KOPT-K1 (cell line): ENCODE measurements around the gene ARV1.
"Not testable (repeated sequence)": the region's sequence is repeated elsewhere in the genome, so short reads cannot be mapped to it uniquely, and the experiment has no call there.

ENCODE experiments used
- H3K27ac ChIP-seq: fragments of 200-600 bp; sonication (generic); 2 replicates; pipeline ENCODE4 v1.5.1; 2016; ENCODE audit warnings: antibody characterized with exemption, mild to moderate bottlenecking, low read depth, low read length; ENCODE audit not compliant: poor library complexity, severe bottlenecking
- H3K36me3 ChIP-seq: fragments of 200-600 bp; sonication (generic); 2 replicates; pipeline ENCODE4 v1.5.1; 2017; ENCODE audit warnings: antibody characterized with exemption, mild to moderate bottlenecking, low read length, moderate library complexity; ENCODE audit not compliant: insufficient read depth
- H3K9me3 ChIP-seq: fragments of 200-600 bp; sonication (generic); 2 replicates; pipeline ENCODE4 v1.5.1; 2017; ENCODE audit warnings: antibody characterized with exemption, low read length, mild to moderate bottlenecking; ENCODE audit not compliant: insufficient read depth, poor library complexity, severe bottlenecking

ARV1 gene

GRCh38 chr1:231040019-231040799 is 61.3 kb downstream of the ARV1 start, which contains the start of gene FAM89A:
Gene FAM89A (minus strand): TSS chr1:231040254. CDS start chr1:231040211, 43 bp downstream.
- H3K27ac ChIP-seq, result no peak within 1 kb of the TSS
- no peaks in the 10 kb centered on the region for H3K36me3 ChIP-seq
- peaks cover 11% of the 10 kb centered on the region for H3K9me3 ChIP-seq

GRCh38 chr1:231040800-231041718 is 62.2 kb downstream of the ARV1 start:
- peaks cover 15% of the 10 kb centered on the region for H3K9me3 ChIP-seq
- H3K36me3 ChIP-seq, result no peaks in the 10 kb centered on the region
- no peak overlapping the region for H3K27ac ChIP-seq

DNA sequence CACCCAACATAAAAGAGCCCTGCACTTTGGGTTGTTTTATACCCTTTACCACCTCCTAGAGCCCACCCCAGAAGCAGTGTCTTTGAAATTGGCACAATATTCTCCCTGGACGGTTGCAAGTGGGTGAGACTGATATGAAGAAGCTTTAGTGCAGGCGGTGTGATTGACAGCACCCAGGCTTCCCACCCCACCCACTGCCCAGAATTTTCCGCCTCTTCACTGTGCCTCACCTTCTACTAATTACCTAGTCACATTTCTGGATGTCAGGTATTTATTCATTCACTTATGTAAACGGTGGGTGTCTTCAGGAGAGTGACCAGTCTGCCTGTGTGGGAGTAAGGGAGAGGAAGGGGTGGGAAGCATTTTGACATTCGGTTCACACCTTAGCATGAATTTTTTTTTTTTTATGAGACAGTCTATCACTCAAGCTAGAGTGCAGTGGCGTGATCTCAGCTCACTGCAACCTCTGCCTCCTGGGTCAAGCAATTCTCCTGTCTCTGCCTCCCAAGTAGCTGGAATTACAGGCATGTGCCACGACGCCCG is 62.9 kb downstream of the ARV1 start:
- Histone ChIP-seq H3K27ac (no peak overlapping the region), H3K36me3 (no peaks in the 10 kb centered on the region), H3K9me3 (peaks cover 15% of the 10 kb centered on the region)

- Histone ChIP-seq H3K36me3 (no peaks in the 10 kb centered on the region), H3K9me3 (peaks cover 15% of the 10 kb centered on the region), H3K27ac (no peak overlapping the region)
Observed at GRCh38 chr1:231044588-231044987, 65.7 kb downstream of the ARV1 start.

GRCh38 chr1:231045286-231045685 is 66.4 kb downstream of the ARV1 start:
- Histone ChIP-seq H3K36me3 (no peaks in the 10 kb centered on the region), H3K27ac (no peak overlapping the region), H3K9me3 (peaks cover 15% of the 10 kb centered on the region)

DNA sequence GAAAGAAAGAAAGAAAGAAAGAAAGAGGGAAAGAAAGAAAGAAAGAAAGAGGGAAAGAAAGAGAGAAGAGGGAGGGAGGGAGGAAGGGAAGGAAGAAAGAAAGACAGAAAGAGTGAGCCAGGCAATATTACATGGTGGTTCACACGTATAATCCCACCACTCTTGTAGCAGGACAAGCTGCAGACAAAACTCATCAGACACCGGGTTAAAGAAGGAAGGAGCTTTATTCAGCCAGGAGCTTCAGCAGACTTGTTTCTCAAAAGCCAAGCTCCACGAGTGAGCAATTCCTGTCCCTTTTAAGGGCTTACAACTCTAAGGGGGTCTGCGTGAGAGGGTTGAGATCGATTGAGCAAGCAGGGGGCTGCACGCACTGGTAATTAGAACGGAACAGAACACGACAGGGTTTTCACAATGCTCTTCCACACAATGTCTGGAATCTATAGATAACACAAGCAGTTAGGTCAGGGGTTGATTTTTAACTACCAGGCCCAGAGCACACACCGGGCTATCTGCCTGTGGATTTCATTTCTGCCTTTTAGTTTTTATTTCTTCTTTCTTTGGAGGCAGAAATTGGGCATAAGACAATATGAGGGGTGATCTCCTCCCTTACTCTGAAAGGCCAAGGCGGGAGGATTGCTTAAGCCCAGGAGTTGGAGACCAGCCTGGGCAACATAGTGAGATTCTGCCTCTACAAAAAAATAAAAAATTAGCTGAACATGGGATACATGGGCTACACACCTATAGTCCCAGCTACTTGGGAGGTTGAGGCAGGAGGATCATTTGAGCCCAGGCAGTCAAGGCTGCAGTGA is 67.2 kb downstream of the ARV1 start:
- peaks cover 15% of the 10 kb centered on the region for H3K9me3 ChIP-seq
- H3K36me3 ChIP-seq, H3K27ac ChIP-seq: not testable (repeated sequence)

DNA sequence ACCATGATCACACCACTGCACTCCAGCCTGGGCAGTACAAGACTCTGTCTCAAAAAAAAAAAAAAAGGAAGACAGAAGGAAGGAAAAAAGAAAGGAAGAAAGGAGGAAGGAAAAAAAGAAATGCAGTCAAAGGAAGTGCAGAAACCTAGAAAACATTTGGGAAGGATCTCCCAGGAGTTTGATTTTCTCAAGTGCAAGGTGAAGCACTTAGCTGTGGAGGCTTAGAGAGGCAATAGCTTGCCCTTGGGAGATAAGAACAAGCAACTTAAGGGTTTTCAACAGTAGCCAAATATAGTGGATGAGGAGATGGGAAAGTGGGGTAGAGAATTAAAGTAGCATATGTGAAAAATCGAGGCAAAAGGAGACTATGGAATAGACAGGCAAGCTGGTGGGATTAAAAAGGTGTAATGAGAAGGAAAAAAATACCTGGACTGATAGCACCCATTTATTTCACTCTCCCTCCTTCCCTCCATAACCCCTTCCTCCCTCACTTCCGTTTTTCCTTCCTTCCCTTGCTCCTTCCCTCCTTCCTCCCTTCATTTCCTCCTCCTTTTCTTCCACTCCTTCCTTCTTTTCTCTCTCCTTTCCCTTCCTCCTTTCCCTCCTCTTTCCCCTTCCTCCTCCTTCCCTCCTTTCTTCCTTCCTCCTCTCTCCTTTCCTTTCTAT is 68.0 kb downstream of the ARV1 start:
- Histone ChIP-seq H3K27ac (no peak overlapping the region), H3K36me3 (no peaks in the 10 kb centered on the region), H3K9me3 (peaks cover 15% of the 10 kb centered on the region)

- H3K27ac ChIP-seq, H3K36me3 ChIP-seq: not testable (repeated sequence)
- peaks cover 15% of the 10 kb centered on the region for H3K9me3 ChIP-seq
Observed at GRCh38 chr1:231047529-231047928, 68.6 kb downstream of the ARV1 start.

DNA sequence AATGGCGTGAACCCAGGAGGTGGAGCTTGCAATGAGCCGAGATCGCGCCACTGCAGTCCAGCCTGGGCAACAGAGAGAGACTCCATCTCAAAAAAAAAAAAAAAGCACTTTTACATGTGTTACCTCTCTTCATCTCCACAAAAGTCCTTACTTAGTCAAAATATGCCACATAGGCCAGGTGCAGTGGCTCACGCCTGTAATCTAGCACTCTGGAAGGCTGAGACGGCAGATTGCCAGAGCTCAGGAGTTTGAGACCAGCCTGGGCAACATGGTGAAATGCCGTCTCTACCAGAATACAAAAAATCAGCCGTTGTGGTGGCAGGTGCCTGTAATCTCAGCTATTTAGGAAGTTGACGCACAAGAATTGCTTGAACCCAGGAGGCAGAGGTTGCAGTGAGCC is 69.5 kb downstream of the ARV1 start:
- H3K36me3 ChIP-seq, H3K27ac ChIP-seq: not testable (repeated sequence)

GRCh38 chr1:231049121-231049979 is 70.5 kb downstream of the ARV1 start:
- no peaks in the 10 kb centered on the region for H3K36me3 ChIP-seq
- H3K27ac ChIP-seq, result no peak overlapping the region
- peaks cover 13% of the 10 kb centered on the region for H3K9me3 ChIP-seq

More for the DNA sequence above, 69.5 kb downstream of the ARV1 start:
- H3K9me3 ChIP-seq, result peaks cover 15% of the 10 kb centered on the region
